Ascending aorta (tissue), 2 donors: ENCODE measurements around the gene TRIO. TPM values are rescaled to one million over a fixed set of nuclear protein-coding genes. Genes with fewer than 3 reads are reported as not detected.

ENCODE experiments used
- DNase-seq, 2 donors: peaks; one replicate each; pipeline ENCODE4 v3.0.0-alpha.2; 2019; ENCODE audit warnings: low spot score in 2 of 2
- H3K27ac ChIP-seq, 2 donors: fragments of 200-600 bp; sonication (generic); one replicate each; pipeline ENCODE4 v1.5.1; 2016 to 2017; ENCODE audit warnings: mild to moderate bottlenecking in 1 of 2
- H3K27me3 ChIP-seq: fragments of 200-600 bp; sonication (generic); one replicate; pipeline ENCODE4 v1.5.1; 2017
- H3K36me3 ChIP-seq, 2 donors: fragments of 200-600 bp; sonication (generic); one replicate each; pipeline ENCODE4 v1.5.1; 2016
- H3K4me1 ChIP-seq, 2 donors: fragments of 200-600 bp; sonication (generic); one replicate each; pipeline ENCODE4 v1.5.1; 2016 to 2017; ENCODE audit warnings: mild to moderate bottlenecking in 1 of 2
- H3K4me3 ChIP-seq, 2 donors: fragments of 200-600 bp; sonication (generic); one replicate each; pipeline ENCODE4 v1.5.1; 2016 to 2017; ENCODE audit warnings: mild to moderate bottlenecking in 1 of 2
- H3K9me3 ChIP-seq, 2 donors: fragments of 200-600 bp; sonication (generic); one replicate each; pipeline ENCODE4 v1.5.1; 2016
- intact Hi-C: fragments of 100-400 bp; cut with DNase I; formaldehyde crosslinking; loops from one replicate; pipeline ENCODE4 v1.15.1; 2023
- total RNA-seq: library from RNA; depleted of rRNA; stranded (reverse); fragments of >200 nt; gene quantifications from one replicate; pipeline ENCODE4 v1.1.0, GENCODE V29; 2016
- TF ChIP-seq, protein P1 (sequence below), 3 experiments: fragments of 200-600 bp in 2 of 3; fragments of 450-650 bp in 1 of 3; sonication (generic) in 2 of 3; IDR thresholded peaks; one replicate each; pipeline ENCODE4 v1.5.1; 2016 to 2019; ENCODE audit warnings: antibody characterized with exemption in 3 of 3, mild to moderate bottlenecking in 1 of 3, moderate library complexity in 1 of 3

The TRIO gene
- total RNA-seq, 1 donor from 2014 or later = 262 TPM

- Histone ChIP-seq H3K27me3 (no peaks in the 10 kb centered on the region), H3K4me3 (peak overlapping the region; percentile 92 to 97), H3K4me1 (peaks cover 4 to 47% of the 10 kb centered on the region in 2 donors), H3K9me3 (no peaks in the 10 kb centered on the region), H3K27ac (peak overlapping the region; percentile 93 to 98), H3K36me3 (no peaks in the 10 kb centered on the region)
- TF ChIP-seq, protein P1, sequence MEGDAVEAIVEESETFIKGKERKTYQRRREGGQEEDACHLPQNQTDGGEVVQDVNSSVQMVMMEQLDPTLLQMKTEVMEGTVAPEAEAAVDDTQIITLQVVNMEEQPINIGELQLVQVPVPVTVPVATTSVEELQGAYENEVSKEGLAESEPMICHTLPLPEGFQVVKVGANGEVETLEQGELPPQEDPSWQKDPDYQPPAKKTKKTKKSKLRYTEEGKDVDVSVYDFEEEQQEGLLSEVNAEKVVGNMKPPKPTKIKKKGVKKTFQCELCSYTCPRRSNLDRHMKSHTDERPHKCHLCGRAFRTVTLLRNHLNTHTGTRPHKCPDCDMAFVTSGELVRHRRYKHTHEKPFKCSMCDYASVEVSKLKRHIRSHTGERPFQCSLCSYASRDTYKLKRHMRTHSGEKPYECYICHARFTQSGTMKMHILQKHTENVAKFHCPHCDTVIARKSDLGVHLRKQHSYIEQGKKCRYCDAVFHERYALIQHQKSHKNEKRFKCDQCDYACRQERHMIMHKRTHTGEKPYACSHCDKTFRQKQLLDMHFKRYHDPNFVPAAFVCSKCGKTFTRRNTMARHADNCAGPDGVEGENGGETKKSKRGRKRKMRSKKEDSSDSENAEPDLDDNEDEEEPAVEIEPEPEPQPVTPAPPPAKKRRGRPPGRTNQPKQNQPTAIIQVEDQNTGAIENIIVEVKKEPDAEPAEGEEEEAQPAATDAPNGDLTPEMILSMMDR (IDR thresholded peaks at IDR 0.05) = no peak
- intact Hi-C loops = loop anchor here (1.0 to 10.0 kb wide), 5 partner anchors 9 to 440 kb away; partner anchors contain the start of gene OTULINL
- DNase-seq = peak in 1 of 2 donors; percentile 83
Observed at GRCh38 chr5:14144586-14145434, 1.7 kb downstream of the TRIO start.

GRCh38 chr5:14145435-14146334 is 2.5 kb downstream of the TRIO start:
- TF ChIP-seq, protein P1 (IDR thresholded peaks at IDR 0.05) = peak in 1 of 3 experiments; percentile 5
- no peak for DNase-seq
- H3K36me3 ChIP-seq = no peaks in the 10 kb centered on the region
- H3K4me3 ChIP-seq = peak overlapping the region; percentile 92 to 97
- no peaks in the 10 kb centered on the region for H3K9me3 ChIP-seq
- no peaks in the 10 kb centered on the region for H3K27me3 ChIP-seq
- intact Hi-C loops = loop anchor here (2.0 to 10.0 kb wide), 3 partner anchors 45 to 439 kb away; partner anchors contain the start of gene OTULINL
- peaks cover 4 to 49% of the 10 kb centered on the region in 2 donors for H3K4me1 ChIP-seq
- peak overlapping the region; percentile 93 to 98 for H3K27ac ChIP-seq

GRCh38 chr5:14146725-14147124 is 3.6 kb downstream of the TRIO start:
- Histone ChIP-seq H3K27me3 (no peaks in the 10 kb centered on the region), H3K4me3 (peak overlapping the region; percentile 92 to 97), H3K9me3 (no peaks in the 10 kb centered on the region), H3K36me3 (no peaks in the 10 kb centered on the region), H3K4me1 (peaks cover 4 to 54% of the 10 kb centered on the region in 2 donors), H3K27ac (peak overlapping the region; percentile 93 to 98)
- intact Hi-C loops = loop anchor here (10.0 kb wide), 2 partner anchors 298 to 438 kb away; partner anchors contain the start of gene OTULINL
- DNase-seq = no peak
- TF ChIP-seq, protein P1 (IDR thresholded peaks at IDR 0.05) = no peak

GRCh38 chr5:14147210-14147609 is 4.1 kb downstream of the TRIO start:
- Histone ChIP-seq H3K9me3 (no peaks in the 10 kb centered on the region), H3K36me3 (no peaks in the 10 kb centered on the region), H3K27ac (peak overlapping the region; percentile 93 to 98), H3K27me3 (no peaks in the 10 kb centered on the region), H3K4me1 (peaks cover 4 to 51% of the 10 kb centered on the region in 2 donors), H3K4me3 (peak overlapping the region; percentile 11 to 92)
- intact Hi-C loops = loop anchor here (10.0 kb wide), 2 partner anchors 298 to 438 kb away; partner anchors contain the start of gene OTULINL
- DNase-seq = no peak
- TF ChIP-seq, protein P1 (IDR thresholded peaks at IDR 0.05) = no peak

DNA sequence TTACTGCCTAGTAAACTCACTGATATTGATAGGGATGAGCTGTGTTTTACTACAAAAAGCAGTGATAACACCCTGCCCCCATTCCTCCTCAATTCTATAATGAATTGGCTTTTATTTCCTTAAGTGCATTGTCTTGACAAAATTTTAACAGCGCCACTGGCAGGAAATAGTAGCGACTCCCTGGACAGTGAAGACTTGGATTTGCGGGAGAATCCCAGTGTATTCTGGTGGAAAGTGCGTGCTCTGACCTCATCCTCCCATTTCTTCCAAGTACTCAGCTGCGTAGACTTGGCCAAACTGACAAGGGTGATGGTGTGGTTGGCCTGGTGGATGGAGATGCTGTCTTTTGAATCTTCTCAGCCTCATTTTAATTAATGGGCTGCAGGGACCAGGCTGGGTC is 5.3 kb downstream of the TRIO start:
- TF ChIP-seq, protein P1 (IDR thresholded peaks at IDR 0.05) = no peak
- Histone ChIP-seq H3K27me3 (no peaks in the 10 kb centered on the region), H3K4me3 (no peak overlapping the region), H3K4me1 (peaks cover 9 to 59% of the 10 kb centered on the region in 2 donors), H3K27ac (peak overlapping the region; percentile 6 to 93), H3K9me3 (no peaks in the 10 kb centered on the region), H3K36me3 (no peaks in the 10 kb centered on the region)
- intact Hi-C loops = loop anchor here (10.0 kb wide), 2 partner anchors 296 to 436 kb away; partner anchors contain the start of gene OTULINL
- DNase-seq = no peak
